ENCODE measurements around the gene CYTH1. TPM values are rescaled to one million over a fixed set of nuclear protein-coding genes. Genes with fewer than 3 reads are reported as not detected.
"Not testable (repeated sequence)": the region's sequence is repeated elsewhere in the genome, so short reads cannot be mapped to it uniquely, and the experiment has no call there.

Gene CYTH1
- total RNA-seq, 2 experiments from 2014 or later = 137 to 138 TPM

GRCh38 chr17:78784352-78784751, 2.3 kb upstream of the CYTH1 start:
- POLR2A ChIA-PET = interaction anchor here (0.9 to 1.4 kb wide), 4 partner anchors 9 to 57 kb away, joined by 3 to 6 read pairs (median 4); no protein-coding TSS in a partner anchor
- H3K36me3 Mint-ChIP-seq (ENCODE audit: low read depth) = peaks cover 12% of the 10 kb centered on the region
- H3K27ac Mint-ChIP-seq = peak overlapping the region; percentile 35
- no peaks in the 10 kb centered on the region for H3K9me3 Mint-ChIP-seq (ENCODE audit: insufficient read depth)
- peaks cover 51% of the 10 kb centered on the region for H3K4me1 Mint-ChIP-seq (ENCODE audit: low read depth)
- peak overlapping the region; percentile 42 for H3K4me3 Mint-ChIP-seq
- CTCF ChIA-PET = interaction anchor here (1.0 to 2.4 kb wide), 6 partner anchors 15 to 81 kb away, joined by 3 to 14 read pairs (median 3); no protein-coding TSS in a partner anchor
- DNase-seq = no peak
- H3K27me3 Mint-ChIP-seq (ENCODE audit: low read depth) = no peaks in the 10 kb centered on the region
- no peak for ATAC-seq

- peak overlapping the region; percentile 35 for H3K27ac Mint-ChIP-seq
- ATAC-seq (no peak), DNase-seq (no peak)
- H3K4me3 Mint-ChIP-seq = peak overlapping the region; percentile 42
- H3K4me1 Mint-ChIP-seq (ENCODE audit: low read depth) = peaks cover 50% of the 10 kb centered on the region
- ChIA-PET POLR2A (interaction anchor here (1.2 to 1.4 kb wide), 2 partner anchors 9 to 12 kb away, joined by 4 read pairs; no protein-coding TSS in a partner anchor), CTCF (interaction anchor here (1.1 to 2.4 kb wide), 5 partner anchors 14 to 75 kb away, joined by 3 to 14 read pairs (median 3); no protein-coding TSS in a partner anchor)
- H3K36me3 Mint-ChIP-seq (ENCODE audit: low read depth) = peaks cover 15% of the 10 kb centered on the region
- no peaks in the 10 kb centered on the region for H3K9me3 Mint-ChIP-seq (ENCODE audit: insufficient read depth)
- H3K27me3 Mint-ChIP-seq (ENCODE audit: low read depth) = no peaks in the 10 kb centered on the region
Measured at GRCh38 chr17:78783711-78784324, 1.7 kb upstream of the CYTH1 start.

GRCh38 chr17:78781104-78781892, 775 bp downstream of the CYTH1 start:
- Mint-ChIP-seq H3K27me3 (ENCODE audit: low read depth) (no peaks in the 10 kb centered on the region), H3K36me3 (ENCODE audit: low read depth) (peaks cover 18% of the 10 kb centered on the region), H3K4me1 (ENCODE audit: low read depth) (peaks cover 55% of the 10 kb centered on the region), H3K27ac (peak overlapping the region; percentile 95), H3K4me3 (peak overlapping the region; percentile 81), H3K9me3 (ENCODE audit: insufficient read depth) (no peaks in the 10 kb centered on the region)
- ChIA-PET CTCF (interaction anchor here (1.6 to 2.1 kb wide), 3 partner anchors 12 to 35 kb away, joined by 4 to 13 read pairs (median 5); no protein-coding TSS in a partner anchor), POLR2A (interaction anchor here (1.0 to 3.2 kb wide), 9 partner anchors 11 to 115 kb away, joined by 3 to 39 read pairs (median 6); no protein-coding TSS in a partner anchor)
- peak; percentile 18 for ATAC-seq
- peak; percentile 60 for DNase-seq

DNA sequence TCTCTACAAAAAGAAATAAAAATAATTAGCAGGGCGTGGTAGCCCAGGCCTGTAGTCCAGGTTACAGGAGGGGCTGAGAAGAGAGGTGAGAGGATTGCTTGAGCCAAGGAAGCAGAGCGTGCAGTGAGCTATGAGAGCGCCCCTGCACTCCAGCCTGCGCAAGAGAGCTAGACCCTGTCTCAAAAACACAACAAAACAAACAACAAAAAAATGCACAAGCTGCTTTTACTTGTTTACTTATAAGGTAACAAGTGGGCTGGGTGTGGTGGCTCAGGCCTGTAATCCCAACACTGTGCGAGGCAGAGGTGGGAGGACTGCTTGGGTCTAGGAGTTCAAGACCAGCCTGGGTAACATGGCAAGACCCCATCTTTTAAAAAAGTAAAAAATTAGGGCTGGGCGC, 1.7 kb downstream of the CYTH1 start:
- ChIA-PET POLR2A (interaction anchor here (0.7 to 3.2 kb wide), 18 partner anchors 9 to 114 kb away, joined by 3 to 39 read pairs (median 5); partner anchors contain the start of gene USP36), CTCF (interaction anchor here (0.7 to 2.1 kb wide), 8 partner anchors 9 to 39 kb away, joined by 3 to 13 read pairs (median 6); no protein-coding TSS in a partner anchor)
- ATAC-seq (peak; percentile 24), DNase-seq (peak; percentile 50)
- Mint-ChIP-seq H3K4me1 (ENCODE audit: low read depth) (peaks cover 55% of the 10 kb centered on the region), H3K27me3 (ENCODE audit: low read depth) (no peaks in the 10 kb centered on the region), H3K36me3 (ENCODE audit: low read depth) (peaks cover 21% of the 10 kb centered on the region), H3K9me3 (ENCODE audit: insufficient read depth) (no peaks in the 10 kb centered on the region), H3K27ac (peak overlapping the region; percentile 95), H3K4me3 (peak overlapping the region; percentile 81)

GRCh38 chr17:78779850-78780249, 2.2 kb downstream of the CYTH1 start:
- CTCF ChIA-PET = interaction anchor here (0.7 to 2.1 kb wide), 8 partner anchors 8 to 39 kb away, joined by 3 to 13 read pairs (median 6); no protein-coding TSS in a partner anchor
- POLR2A ChIA-PET = interaction anchor here (0.6 to 3.2 kb wide), 16 partner anchors 9 to 63 kb away, joined by 3 to 39 read pairs (median 5); partner anchors contain the start of gene USP36
- DNase-seq = peak; percentile 84
- H3K27ac Mint-ChIP-seq = peak overlapping the region; percentile 95
- H3K9me3 Mint-ChIP-seq (ENCODE audit: insufficient read depth) = no peaks in the 10 kb centered on the region
- H3K27me3 Mint-ChIP-seq (ENCODE audit: low read depth) = no peaks in the 10 kb centered on the region
- H3K36me3 Mint-ChIP-seq (ENCODE audit: low read depth) = peaks cover 22% of the 10 kb centered on the region
- peak overlapping the region; percentile 81 for H3K4me3 Mint-ChIP-seq
- ATAC-seq = peak; percentile 35
- peaks cover 55% of the 10 kb centered on the region for H3K4me1 Mint-ChIP-seq (ENCODE audit: low read depth)

GRCh38 chr17:78779286-78779651, 2.8 kb downstream of the CYTH1 start:
- ATAC-seq; H3K9me3 Mint-ChIP-seq (ENCODE audit: insufficient read depth); DNase-seq; H3K27me3 Mint-ChIP-seq (ENCODE audit: low read depth): not testable (repeated sequence)
- peak overlapping the region; percentile 81 for H3K4me3 Mint-ChIP-seq
- peaks cover 56% of the 10 kb centered on the region for H3K4me1 Mint-ChIP-seq (ENCODE audit: low read depth)
- CTCF ChIA-PET = interaction anchor here (1.6 to 2.1 kb wide), 3 partner anchors 10 to 40 kb away, joined by 4 to 8 read pairs (median 5); no protein-coding TSS in a partner anchor
- POLR2A ChIA-PET = interaction anchor here (0.6 to 3.2 kb wide), 13 partner anchors 9 to 62 kb away, joined by 3 to 39 read pairs (median 6); no protein-coding TSS in a partner anchor
- H3K27ac Mint-ChIP-seq = peak overlapping the region; percentile 95
- peaks cover 25% of the 10 kb centered on the region for H3K36me3 Mint-ChIP-seq (ENCODE audit: low read depth)

DNA sequence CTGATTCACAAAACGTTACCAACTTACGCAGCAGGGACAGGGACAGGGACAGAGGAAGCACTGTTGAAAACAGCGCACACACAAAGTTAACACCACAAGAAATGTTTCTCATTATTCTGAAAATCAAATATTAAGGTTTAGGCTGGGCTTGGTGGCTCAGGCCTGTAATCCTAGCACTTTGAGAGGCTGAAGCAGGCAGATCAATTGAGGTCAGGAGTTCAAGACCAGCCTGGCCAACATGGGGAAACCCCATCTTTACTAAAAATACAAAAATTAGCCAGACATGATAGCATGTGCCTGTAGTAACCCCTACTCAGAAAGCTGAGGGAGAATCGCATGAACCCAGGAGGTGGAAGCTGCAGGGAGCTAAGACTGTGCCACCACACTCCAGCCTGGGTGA, 4.2 kb downstream of the CYTH1 start:
- Mint-ChIP-seq H3K36me3 (ENCODE audit: low read depth) (peaks cover 30% of the 10 kb centered on the region), H3K4me1 (ENCODE audit: low read depth) (peaks cover 53% of the 10 kb centered on the region), H3K27ac (peak overlapping the region; percentile 83), H3K9me3 (ENCODE audit: insufficient read depth) (no peaks in the 10 kb centered on the region), H3K27me3 (ENCODE audit: low read depth) (no peaks in the 10 kb centered on the region), H3K4me3 (peak overlapping the region; percentile 43)
- ChIA-PET POLR2A (no interaction called here), CTCF (interaction anchor here (1.0 to 2.7 kb wide), 3 partner anchors 11 to 41 kb away, joined by 3 to 7 read pairs (median 3); no protein-coding TSS in a partner anchor)
- DNase-seq (no peak), ATAC-seq (no peak)

DNA sequence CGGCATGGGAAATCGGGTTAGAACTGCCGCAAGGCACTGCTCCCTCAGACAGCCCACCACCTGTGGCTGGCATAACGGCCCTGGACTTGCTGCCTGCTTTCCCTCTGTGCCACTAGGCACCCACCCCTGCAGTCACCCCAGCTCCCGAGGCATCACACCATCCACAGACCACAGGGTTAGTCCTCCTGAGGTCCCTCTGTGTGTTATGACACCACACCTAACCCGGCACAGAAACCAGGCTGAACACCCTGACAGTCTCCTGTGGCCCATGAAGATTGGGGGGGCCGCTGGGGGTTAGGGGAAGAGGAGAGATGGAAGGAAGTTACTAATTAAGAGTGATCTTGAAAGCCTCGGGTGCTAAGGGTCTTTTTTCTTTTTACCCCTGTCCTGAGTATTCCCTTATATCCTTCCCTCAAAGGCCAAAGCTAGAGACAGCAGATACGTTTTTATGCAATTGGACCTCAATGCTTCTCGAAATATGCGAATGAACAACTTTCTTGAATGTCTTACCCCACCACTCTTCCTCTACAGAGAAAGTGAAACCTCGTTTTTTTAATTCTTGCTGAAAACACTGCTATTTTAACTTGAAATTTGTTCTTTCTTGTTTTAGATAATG, 7.0 kb downstream of the CYTH1 start:
- POLR2A ChIA-PET = interaction anchor here (0.6 to 2.2 kb wide), 12 partner anchors 9 to 40 kb away, joined by 3 to 22 read pairs (median 4); no protein-coding TSS in a partner anchor
- Mint-ChIP-seq H3K36me3 (ENCODE audit: low read depth) (peaks cover 45% of the 10 kb centered on the region), H3K9me3 (ENCODE audit: insufficient read depth) (no peaks in the 10 kb centered on the region), H3K27ac (peak overlapping the region; percentile 96), H3K4me3 (peak overlapping the region; percentile 85), H3K4me1 (ENCODE audit: low read depth) (peaks cover 69% of the 10 kb centered on the region), H3K27me3 (ENCODE audit: low read depth) (no peaks in the 10 kb centered on the region)
- CTCF ChIA-PET = interaction anchor here (0.6 to 2.7 kb wide), 6 partner anchors 9 to 37 kb away, joined by 3 to 7 read pairs (median 6); no protein-coding TSS in a partner anchor
- DNase-seq = peak; percentile 84
- peak; percentile 72 for ATAC-seq

DNA sequence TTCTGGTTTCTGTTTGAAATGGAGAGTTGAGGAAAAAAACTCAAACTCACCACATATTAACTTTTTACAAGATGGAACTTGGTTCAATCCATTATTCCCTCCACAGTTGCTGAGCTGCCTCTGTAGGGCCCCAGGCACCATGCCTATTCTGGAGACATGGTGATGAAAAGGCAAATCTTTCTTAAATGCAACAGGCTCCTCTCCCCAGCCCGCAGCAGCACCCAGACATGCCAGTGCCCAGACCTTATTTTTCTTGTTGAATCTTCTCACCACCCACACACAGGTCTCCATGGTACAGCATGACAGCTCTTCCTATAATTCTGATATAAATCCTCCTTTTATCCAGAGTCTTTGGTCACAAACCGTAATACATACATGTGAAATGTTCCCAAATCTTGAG, 7.6 kb downstream of the CYTH1 start:
- ATAC-seq (peak; percentile 25), DNase-seq (peak; percentile 41)
- Mint-ChIP-seq H3K9me3 (ENCODE audit: insufficient read depth) (no peaks in the 10 kb centered on the region), H3K36me3 (ENCODE audit: low read depth) (peaks cover 40% of the 10 kb centered on the region), H3K27me3 (ENCODE audit: low read depth) (no peaks in the 10 kb centered on the region), H3K4me3 (peak overlapping the region; percentile 85), H3K27ac (peak overlapping the region; percentile 96), H3K4me1 (ENCODE audit: low read depth) (peaks cover 63% of the 10 kb centered on the region)
- POLR2A ChIA-PET = interaction anchor here (0.6 to 2.2 kb wide), 8 partner anchors 9 to 31 kb away, joined by 3 to 22 read pairs (median 4); no protein-coding TSS in a partner anchor
- CTCF ChIA-PET = interaction anchor here (0.6 to 1.7 kb wide), 4 partner anchors 16 to 37 kb away, joined by 3 to 7 read pairs (median 5); no protein-coding TSS in a partner anchor

- POLR2A ChIA-PET = interaction anchor here (0.8 to 4.0 kb wide), 6 partner anchors 8 to 63 kb away, joined by 3 to 35 read pairs (median 4); no protein-coding TSS in a partner anchor
- peaks cover 50% of the 10 kb centered on the region for H3K4me1 Mint-ChIP-seq (ENCODE audit: low read depth)
- DNase-seq = no peak
Measured at GRCh38 chr17:78771758-78772382, 10.2 kb downstream of the CYTH1 start.

More at GRCh38 chr17:78771758-78772382, 10.2 kb downstream of the CYTH1 start:
- H3K9me3 Mint-ChIP-seq (ENCODE audit: insufficient read depth) = no peaks in the 10 kb centered on the region
- peak overlapping the region; percentile 71 for H3K4me3 Mint-ChIP-seq
- H3K27ac Mint-ChIP-seq = peak overlapping the region; percentile 87
- CTCF ChIA-PET = interaction anchor here (1.4 to 5.9 kb wide), 4 partner anchors 8 to 47 kb away, joined by 4 to 51 read pairs (median 14); no protein-coding TSS in a partner anchor
- peak; percentile 28 for ATAC-seq
- no peaks in the 10 kb centered on the region for H3K27me3 Mint-ChIP-seq (ENCODE audit: low read depth)
- peaks cover 30% of the 10 kb centered on the region for H3K36me3 Mint-ChIP-seq (ENCODE audit: low read depth)
